GM12891 (cell line): Measurements from ENCODE around the gene SETD4. TPM values are rescaled to one million over a fixed set of nuclear protein-coding genes. Genes with fewer than 3 reads are reported as not detected.
"Not testable (repeated sequence)": the region's sequence is repeated elsewhere in the genome, so short reads cannot be mapped to it uniquely, and the experiment has no call there.

Experiments used
- DNase-seq: peaks from one replicate; pipeline ENCODE4 v3.0.0; 2011; ENCODE audit warnings: low spot score; ENCODE audit not compliant: insufficient read length
- FAIRE-seq: peaks from 2 replicates; lab custom pipeline; 2011; peaks lifted over from hg19 to GRCh38; lab: Jason Lieb, UNC
- PAX5 ChIP-seq: IDR thresholded peaks from 2 replicates; pipeline ENCODE4 v1.6.1; 2011; ENCODE audit warnings: low read length, moderate library complexity, mild to moderate bottlenecking; ENCODE audit not compliant: insufficient read depth, severe bottlenecking
- POLR2A ChIP-seq: IDR thresholded peaks from 2 replicates; pipeline ENCODE4 v1.6.1; 2011; ENCODE audit warnings: low read depth, low read length, control low read depth
- POLR2AphosphoS5 ChIP-seq: IDR thresholded peaks from 2 replicates; pipeline ENCODE4 v1.6.1; 2011; ENCODE audit warnings: low read depth, low read length, control low read depth
- POU2F2 ChIP-seq: IDR thresholded peaks from 2 replicates; pipeline ENCODE4 v1.6.1; 2011; ENCODE audit warnings: low read depth, mild to moderate bottlenecking, control low read depth, low read length, moderate library complexity
- SPI1 ChIP-seq: IDR thresholded peaks from 2 replicates; pipeline ENCODE4 v1.6.1; 2011; ENCODE audit warnings: low read depth, low read length, control low read depth
- TAF1 ChIP-seq: IDR thresholded peaks from 2 replicates; pipeline ENCODE4 v1.6.1; 2011; ENCODE audit warnings: low read depth, low read length, control low read depth
- polyA plus RNA-seq: library from polyadenylated mRNA; unstranded; fragments of >200 nt; gene quantifications from one replicate; pipeline ENCODE4 v1.2.1, GENCODE V29; 2012; ENCODE audit warnings: low read depth, missing spikeins, inconsistent platforms; ENCODE audit not compliant: missing spikeins

Gene SETD4
- polyA plus RNA-seq: 4.9 TPM

GRCh38 chr21:36060159-36060921, at the start of gene SETD4:
Gene SETD4, minus strand, starts transcription at chr21:36060526. Its CDS starts 1,638 bp downstream, at chr21:36058888.
- peak; percentile 94 for DNase-seq
- TF ChIP-seq PAX5 (no peak), SPI1 (0 out of 2 replicates have a peak, but pooled peaks have one; percentile 4), POLR2AphosphoS5 (peak; percentile 88), TAF1 (no peak; the same call in none of the 2 replicates), POLR2A (peak; percentile 88), POU2F2 (no peak)
- FAIRE-seq: peak; percentile 99

GRCh38 chr21:36109868-36110267, 49.5 kb upstream of the SETD4 start:
- DNase-seq (no peak), FAIRE-seq (no peak)
- no peak for TF ChIP-seq POLR2AphosphoS5
- no peak for TF ChIP-seq PAX5
- TF ChIP-seq POU2F2: no peak
- TF ChIP-seq SPI1: no peak
- no peak for TF ChIP-seq POLR2A

- FAIRE-seq: no peak
- no peak for TF ChIP-seq POLR2AphosphoS5
- TF ChIP-seq TAF1: no peak
- TF ChIP-seq POLR2A: no peak
- no peak for TF ChIP-seq PAX5
- no peak for TF ChIP-seq POU2F2
- no peak for TF ChIP-seq SPI1
- DNase-seq: no peak
These were observed 45.1 kb upstream of the SETD4 start for GRCh38 chr21:36105327-36105842.

- TF ChIP-seq POU2F2 (no peak), TAF1 (no peak), POLR2AphosphoS5 (no peak), PAX5 (no peak), POLR2A (no peak), SPI1 (no peak)
- DNase-seq (no peak), FAIRE-seq (no peak)
These were observed 44.3 kb upstream of the SETD4 start for GRCh38 chr21:36104317-36105300.

GRCh38 chr21:36103434-36103833, 43.1 kb upstream of the SETD4 start:
- TF ChIP-seq POLR2A (no peak), PAX5 (no peak), SPI1 (no peak), TAF1 (no peak)
- DNase-seq (no peak), FAIRE-seq (no peak)

- TF ChIP-seq PAX5: no peak
- TF ChIP-seq SPI1: no peak
- TF ChIP-seq TAF1: no peak
- TF ChIP-seq POU2F2: no peak
- TF ChIP-seq POLR2A: no peak
- no peak for TF ChIP-seq POLR2AphosphoS5
- DNase-seq (no peak), FAIRE-seq (no peak)
These were observed 40.8 kb upstream of the SETD4 start for GRCh38 chr21:36100971-36101641.

GRCh38 chr21:36099695-36100211, 39.4 kb upstream of the SETD4 start:
- not testable (repeated sequence) for FAIRE-seq, DNase-seq

- no peak for DNase-seq
- FAIRE-seq: no peak
- no peak for TF ChIP-seq POLR2AphosphoS5
These were observed 38.7 kb upstream of the SETD4 start for GRCh38 chr21:36099000-36099399.

GRCh38 chr21:36098182-36098532, 37.8 kb upstream of the SETD4 start:
- DNase-seq (no peak), FAIRE-seq (no peak)
- no peak for TF ChIP-seq POU2F2
- no peak for TF ChIP-seq POLR2AphosphoS5
- TF ChIP-seq SPI1: no peak
- no peak for TF ChIP-seq POLR2A
- TF ChIP-seq TAF1: no peak
- no peak for TF ChIP-seq PAX5
